Right atrium auricular region (tissue), 2 donors: ENCODE data around the gene HTR3E. TPM values are rescaled to one million over a fixed set of nuclear protein-coding genes. Genes with fewer than 3 reads are reported as not detected.

Source experiments
- DNase-seq: peaks from one replicate; pipeline ENCODE4 v3.0.0-alpha.2; 2019; ENCODE audit warnings: low spot score
- H3K27ac ChIP-seq, 2 donors: fragments of 200-600 bp; sonication (generic); 1 replicate in 1 of 2; 2 replicates in 1 of 2; pipeline ENCODE4 v1.5.1; 2016 to 2019
- H3K27me3 ChIP-seq, 2 donors: fragments of 200-600 bp; sonication (generic); one replicate each; pipeline versions ENCODE4 v1.5.1 to v1.6.0; 2017 to 2019
- H3K36me3 ChIP-seq: fragments of 200-600 bp; sonication (generic); one replicate; pipeline ENCODE4 v1.5.1; 2016
- H3K4me1 ChIP-seq, 2 donors: fragments of 200-600 bp; sonication (generic); one replicate each; pipeline versions ENCODE4 v1.5.1 to v1.6.0; 2017 to 2019
- H3K4me3 ChIP-seq, 2 donors: fragments of 200-600 bp; sonication (generic); 1 replicate in 1 of 2; 2 replicates in 1 of 2; pipeline ENCODE4 v1.5.1; 2017 to 2019; ENCODE audit warnings: mild to moderate bottlenecking in 1 of 2, moderate library complexity in 1 of 2
- H3K9me3 ChIP-seq, 2 donors: fragments of 200-600 bp; sonication (generic); one replicate each; pipeline ENCODE4 v1.5.1; 2019
- total RNA-seq, 2 donors: library from RNA; depleted of rRNA; stranded (reverse); fragments of >200 nt; gene quantifications; one replicate each; pipeline ENCODE4 v1.1.0, GENCODE V29; 2016
- TF ChIP-seq, protein P1 (sequence below), 2 donors: fragments of 200-600 bp; sonication (generic); IDR thresholded peaks; one replicate each; pipeline ENCODE4 v1.5.1; 2019; ENCODE audit warnings: antibody characterized with exemption in 2 of 2

Gene HTR3E
- total RNA-seq, 2 donors from 2014 or later, result not detected

DNA sequence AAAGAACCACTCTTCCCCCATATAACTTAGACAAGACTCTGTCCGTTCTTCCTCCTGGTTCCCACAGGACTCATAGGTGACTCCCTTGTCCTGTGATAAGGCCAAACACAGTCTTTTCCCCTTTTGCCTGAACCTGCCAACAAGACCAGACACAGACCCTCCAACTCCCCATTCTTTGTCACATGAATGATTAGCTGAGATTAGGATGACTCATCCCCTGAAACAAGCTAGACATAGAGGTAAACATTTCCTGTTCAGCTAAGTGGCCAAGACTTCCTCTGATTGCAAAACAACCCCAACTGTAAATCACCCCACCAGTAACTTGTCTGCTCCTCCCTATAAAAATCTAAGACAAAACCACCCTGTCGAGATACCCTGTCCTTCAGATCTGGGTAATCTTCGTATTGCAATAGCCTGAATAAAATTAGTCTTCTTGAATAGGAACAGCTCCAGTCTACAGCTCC lies 11.4 kb upstream of the HTR3E start:
- Histone ChIP-seq H3K4me1 (no peaks in the 10 kb centered on the region), H3K36me3 (no peaks in the 10 kb centered on the region), H3K27me3 (no peaks in the 10 kb centered on the region), H3K27ac (no peak overlapping the region), H3K9me3 (no peaks in the 10 kb centered on the region), H3K4me3 (no peak overlapping the region)
- no peak for DNase-seq
- TF ChIP-seq, protein P1, sequence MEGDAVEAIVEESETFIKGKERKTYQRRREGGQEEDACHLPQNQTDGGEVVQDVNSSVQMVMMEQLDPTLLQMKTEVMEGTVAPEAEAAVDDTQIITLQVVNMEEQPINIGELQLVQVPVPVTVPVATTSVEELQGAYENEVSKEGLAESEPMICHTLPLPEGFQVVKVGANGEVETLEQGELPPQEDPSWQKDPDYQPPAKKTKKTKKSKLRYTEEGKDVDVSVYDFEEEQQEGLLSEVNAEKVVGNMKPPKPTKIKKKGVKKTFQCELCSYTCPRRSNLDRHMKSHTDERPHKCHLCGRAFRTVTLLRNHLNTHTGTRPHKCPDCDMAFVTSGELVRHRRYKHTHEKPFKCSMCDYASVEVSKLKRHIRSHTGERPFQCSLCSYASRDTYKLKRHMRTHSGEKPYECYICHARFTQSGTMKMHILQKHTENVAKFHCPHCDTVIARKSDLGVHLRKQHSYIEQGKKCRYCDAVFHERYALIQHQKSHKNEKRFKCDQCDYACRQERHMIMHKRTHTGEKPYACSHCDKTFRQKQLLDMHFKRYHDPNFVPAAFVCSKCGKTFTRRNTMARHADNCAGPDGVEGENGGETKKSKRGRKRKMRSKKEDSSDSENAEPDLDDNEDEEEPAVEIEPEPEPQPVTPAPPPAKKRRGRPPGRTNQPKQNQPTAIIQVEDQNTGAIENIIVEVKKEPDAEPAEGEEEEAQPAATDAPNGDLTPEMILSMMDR (IDR thresholded peaks at IDR 0.05), result no peak

DNA sequence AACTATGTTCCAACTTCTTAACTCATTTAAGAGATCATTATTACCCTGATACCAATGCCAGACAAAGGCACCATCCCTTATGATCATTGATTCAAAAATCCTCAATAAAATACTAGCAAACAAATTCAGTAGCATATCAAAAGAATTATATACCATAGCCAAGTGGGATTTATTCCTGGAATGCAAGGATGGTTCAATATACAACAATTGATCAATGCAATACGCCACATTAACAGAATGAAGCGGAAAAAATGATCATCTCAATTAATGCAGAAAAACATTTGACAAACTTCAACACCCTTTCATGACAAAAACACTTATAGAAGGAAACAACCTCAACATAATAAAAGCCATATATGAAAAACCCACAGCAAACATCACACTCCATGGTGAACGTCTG lies 4.7 kb upstream of the HTR3E start:
- no peaks in the 10 kb centered on the region for H3K36me3 ChIP-seq

DNA sequence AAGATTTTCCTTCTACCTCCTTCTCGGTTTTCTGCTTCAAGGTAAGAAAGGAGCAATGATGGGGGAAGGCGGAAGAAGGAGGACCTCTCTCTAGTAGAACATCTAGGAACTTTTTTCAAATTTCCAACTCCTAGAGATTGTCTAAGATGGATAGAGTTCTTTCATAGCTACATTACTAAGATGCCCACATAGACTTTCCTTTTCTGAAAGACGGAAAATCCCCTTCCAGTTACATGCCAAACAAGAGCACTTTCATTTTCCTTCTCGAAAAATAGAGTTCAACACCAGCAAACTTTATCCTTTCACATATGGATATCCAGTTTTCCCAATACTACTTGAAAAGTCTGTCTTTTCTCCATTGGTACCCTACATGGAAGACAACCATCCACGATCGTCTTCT lies 692 bp downstream of the HTR3E start:
- no peaks in the 10 kb centered on the region for H3K4me1 ChIP-seq
- no peaks in the 10 kb centered on the region for H3K27me3 ChIP-seq
- no peak overlapping the region for H3K27ac ChIP-seq
- DNase-seq, result no peak
- TF ChIP-seq, protein P1 (IDR thresholded peaks at IDR 0.05), result no peak
- H3K36me3 ChIP-seq, result no peaks in the 10 kb centered on the region
- H3K9me3 ChIP-seq, result peaks cover 0 to 6% of the 10 kb centered on the region in 2 donors
- no peak overlapping the region for H3K4me3 ChIP-seq

More for the DNA sequence above, 4.7 kb upstream of the HTR3E start:
- Histone ChIP-seq H3K27ac (no peak overlapping the region), H3K4me1 (no peaks in the 10 kb centered on the region), H3K27me3 (no peaks in the 10 kb centered on the region), H3K4me3 (no peak overlapping the region), H3K9me3 (peaks cover 0 to 24% of the 10 kb centered on the region in 2 donors)
- TF ChIP-seq, protein P1 (IDR thresholded peaks at IDR 0.05), result no peak
- DNase-seq, result no peak

DNA sequence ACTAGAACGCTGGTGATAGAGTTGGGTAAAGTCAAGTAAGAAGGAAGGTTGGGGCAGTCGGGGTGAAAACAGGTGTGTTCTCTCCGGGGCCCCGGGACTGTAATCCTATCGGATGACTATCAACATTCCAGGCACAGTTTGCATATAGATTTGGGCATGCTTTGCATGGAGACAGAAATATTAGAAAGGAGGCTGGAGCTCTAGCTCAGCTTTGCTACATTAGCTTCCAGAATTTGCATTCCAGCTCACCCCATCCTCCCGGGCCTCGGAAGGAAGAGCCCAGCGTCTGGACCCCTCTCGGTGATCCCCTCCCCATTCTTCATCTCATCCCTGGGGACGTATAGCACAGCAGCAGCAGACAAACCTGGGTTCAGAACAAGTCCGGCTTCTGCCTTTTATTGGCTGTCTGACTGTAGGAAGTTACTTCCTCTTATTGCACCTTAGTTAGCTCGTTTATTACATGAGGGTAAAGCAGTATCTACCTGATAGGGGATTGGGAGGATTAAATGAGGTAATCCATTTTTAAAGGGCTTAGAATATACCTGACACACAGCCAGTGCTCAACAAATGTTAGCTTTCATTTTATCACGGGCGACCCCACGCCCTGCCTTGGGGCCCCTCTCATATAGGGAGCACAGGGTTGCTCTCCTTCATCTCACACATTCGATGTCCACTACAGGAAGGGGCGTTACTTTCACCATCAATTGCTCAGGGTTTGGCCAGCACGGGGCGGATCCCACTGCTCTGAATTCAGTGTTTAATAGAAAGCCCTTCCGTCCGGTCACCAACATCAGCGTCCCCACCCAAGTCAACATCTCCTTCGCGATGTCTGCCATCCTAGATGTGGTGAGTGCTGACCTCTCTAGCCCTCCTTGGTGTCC lies 3.2 kb downstream of the HTR3E start:
- H3K27me3 ChIP-seq, result no peaks in the 10 kb centered on the region
- no peaks in the 10 kb centered on the region for H3K4me1 ChIP-seq
- TF ChIP-seq, protein P1 (IDR thresholded peaks at IDR 0.05), result no peak
- no peak for DNase-seq
- no peaks in the 10 kb centered on the region for H3K9me3 ChIP-seq
- H3K27ac ChIP-seq, result no peak overlapping the region
- H3K36me3 ChIP-seq, result no peaks in the 10 kb centered on the region
- H3K4me3 ChIP-seq, result no peak overlapping the region

DNA sequence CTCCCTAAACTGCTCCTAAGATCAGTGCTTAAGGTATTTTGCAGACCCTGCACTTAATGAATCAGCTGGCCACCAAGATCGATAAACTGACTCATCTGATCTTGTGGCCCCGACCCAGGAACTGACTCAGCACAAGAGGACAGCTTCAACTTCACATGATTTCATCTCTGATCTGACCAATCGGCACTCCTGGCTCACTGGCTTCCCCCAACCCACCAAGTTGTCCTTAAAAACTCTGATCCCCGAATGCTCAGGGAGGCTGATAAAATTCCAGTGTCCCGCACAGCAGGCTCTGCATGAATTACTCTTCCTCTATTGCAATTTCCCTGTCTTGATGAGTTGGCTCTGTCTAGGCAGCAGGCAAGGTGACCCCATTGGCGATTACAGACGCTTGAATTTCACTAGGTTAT lies 13.5 kb downstream of the HTR3E start:
- H3K9me3 ChIP-seq, result no peaks in the 10 kb centered on the region

More for the DNA sequence above, 13.5 kb downstream of the HTR3E start:
- Histone ChIP-seq H3K27ac (no peak overlapping the region), H3K27me3 (no peaks in the 10 kb centered on the region), H3K4me1 (no peaks in the 10 kb centered on the region), H3K36me3 (no peaks in the 10 kb centered on the region), H3K4me3 (no peak overlapping the region)
- TF ChIP-seq, protein P1 (IDR thresholded peaks at IDR 0.05), result no peak
- DNase-seq, result no peak
